GM11168 (cell line): ENCODE data around the gene SGCD.

Source experiments
- in situ Hi-C: fragments of 300-500 bp; cut with MboI; formaldehyde crosslinking; loops from one replicate; pipeline ENCODE4 v1.12.0; 2022; ENCODE audit warnings: low sequenced_read_pairs; ENCODE audit not compliant: unreplicated experiment

Gene SGCD

GRCh38 chr5:156812959-156813358, 486.0 kb downstream of the SGCD start:
- in situ Hi-C loops, result no loop called here

- in situ Hi-C loops, result no loop called here
These were observed 489.1 kb downstream of the SGCD start for GRCh38 chr5:156815988-156816599.
